GM12864 (cell line): ENCODE measurements around the gene MAGI2.

Source experiments
- DNase-seq: peaks from one replicate; pipeline ENCODE4 v3.0.0-alpha.2; 2011; ENCODE audit warnings: low read depth
- H3K4me3 ChIP-seq: 2 replicates; pipeline ENCODE4 v1.5.1; 2011; ENCODE audit warnings: mild to moderate bottlenecking, low read depth, low read length, control low read depth
- CTCF ChIP-seq: IDR thresholded peaks from 2 replicates; pipeline ENCODE4 v1.5.1; 2011; ENCODE audit warnings: low read depth, mild to moderate bottlenecking, moderate library complexity, low read length, control low read depth, inconsistent platforms; ENCODE audit errors: missing control alignments

The MAGI2 gene

DNA sequence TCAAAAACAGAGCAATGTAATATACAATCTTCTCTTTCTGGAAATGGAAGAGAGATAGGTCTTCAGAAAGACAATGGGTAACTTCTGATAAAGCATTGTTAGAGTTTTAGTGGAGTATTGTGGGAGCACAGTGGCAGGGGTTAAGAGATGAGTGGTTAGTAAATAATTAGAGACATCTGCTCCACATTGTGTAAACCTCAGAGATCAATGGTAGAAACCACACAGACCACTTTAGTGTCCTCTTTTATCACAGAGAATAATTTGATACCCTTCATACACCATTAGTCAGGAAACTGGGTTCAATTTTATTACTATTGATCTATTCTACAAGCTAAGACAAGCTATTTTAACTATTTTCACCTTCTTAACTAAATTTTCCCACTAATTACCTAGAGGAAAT is 35.9 kb upstream of the MAGI2 start:
- DNase-seq: no peak
- TF ChIP-seq CTCF: no peak

DNA sequence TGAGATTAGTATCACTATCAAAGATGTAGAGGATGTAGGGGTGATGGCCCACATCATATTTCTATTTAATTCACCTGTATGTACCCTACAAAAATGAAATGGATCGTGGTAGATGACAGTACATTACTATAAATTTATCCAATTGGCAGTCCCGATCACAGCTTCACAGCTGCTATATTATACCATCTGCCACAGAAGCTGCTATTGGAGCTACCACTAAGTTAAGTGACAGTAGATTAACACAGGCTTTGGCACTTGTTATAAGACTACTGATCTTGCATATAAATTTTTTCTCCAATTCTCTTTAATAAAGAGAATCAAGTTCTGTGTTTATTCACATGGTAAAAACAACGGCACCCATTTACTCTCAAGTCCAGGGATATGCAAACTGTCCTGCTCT is 24.9 kb upstream of the MAGI2 start:
- no peak for TF ChIP-seq CTCF
- H3K4me3 ChIP-seq: no peak overlapping the region
- DNase-seq: no peak

More for the DNA sequence above, 35.9 kb upstream of the MAGI2 start:
- no peak overlapping the region for H3K4me3 ChIP-seq

GRCh38 chr7:79475455-79475854 is 22.0 kb upstream of the MAGI2 start:
- no peak overlapping the region for H3K4me3 ChIP-seq
- TF ChIP-seq CTCF: no peak
- no peak for DNase-seq

GRCh38 chr7:79471699-79472098 is 18.2 kb upstream of the MAGI2 start:
- TF ChIP-seq CTCF: no peak
- H3K4me3 ChIP-seq: no peak overlapping the region
- DNase-seq: no peak

GRCh38 chr7:79471283-79471682 is 17.8 kb upstream of the MAGI2 start:
- TF ChIP-seq CTCF: no peak
- H3K4me3 ChIP-seq: no peak overlapping the region
- DNase-seq: no peak

GRCh38 chr7:79465551-79465950 is 12.1 kb upstream of the MAGI2 start:
- no peak for DNase-seq
- TF ChIP-seq CTCF: no peak
- no peak overlapping the region for H3K4me3 ChIP-seq

GRCh38 chr7:79464051-79464450 is 10.6 kb upstream of the MAGI2 start:
- no peak for DNase-seq
- TF ChIP-seq CTCF: no peak
- no peak overlapping the region for H3K4me3 ChIP-seq
